Panc1 (cell line): ENCODE results near the gene FKTN. TPM values are rescaled to one million over a fixed set of nuclear protein-coding genes. Genes with fewer than 3 reads are reported as not detected.

Source experiments
- ATAC-seq: fragments of 200-7000 bp; cut with Tn5 transposase; 2 replicates; pipeline ENCODE4 v1.9.1; 2020; ENCODE audit warnings: mild to moderate bottlenecking, moderate library complexity
- BruUV-seq: library from RNA; stranded (reverse); fragments of 400-500 nt; replicated peaks from 2 replicates; lab custom pipeline; 2021; lab: Mats Ljungman, UMichigan
- CTCF ChIA-PET: fragments of 300-600 bp; sonication (Branson Sonifier 250); formaldehyde crosslinking; loops from one replicate; lab custom pipeline; 2022; ENCODE audit warnings: antibody characterized with exemption; lab: Charles Lee
- POLR2A ChIA-PET: fragments of 300-600 bp; sonication (Branson Sonifier 250); formaldehyde crosslinking; loops from one replicate; lab custom pipeline; 2022; ENCODE audit warnings: antibody characterized with exemption; lab: Charles Lee
- DNase-seq: peaks from one replicate; pipeline ENCODE4 v3.0.0-alpha.2; 2010; ENCODE audit warnings: low read depth, low spot score
- H3K27ac ChIP-seq: 2 replicates; pipeline ENCODE4 v1.5.1; 2011; ENCODE audit warnings: mild to moderate bottlenecking, low read length, inconsistent platforms
- H3K27me3 ChIP-seq: fragments of 200-500 bp; sonication (Bioruptor generic); 2 replicates; pipeline ENCODE4 v1.6.0; 2014; ENCODE audit warnings: low read length, inconsistent platforms; ENCODE audit not compliant: control insufficient read depth, insufficient read depth
- H3K36me3 ChIP-seq: fragments of 200-500 bp; sonication (Bioruptor generic); 2 replicates; pipeline ENCODE4 v1.5.1; 2014; ENCODE audit warnings: inconsistent platforms, mild to moderate bottlenecking, low read length, moderate library complexity; ENCODE audit not compliant: control insufficient read depth, insufficient read depth
- H3K4me1 ChIP-seq: 2 replicates; pipeline ENCODE4 v1.5.1; 2011; ENCODE audit warnings: inconsistent platforms, mild to moderate bottlenecking, low read length, moderate library complexity; ENCODE audit not compliant: control insufficient read depth, insufficient read depth
- H3K4me3 ChIP-seq, 2 experiments: 2 replicates each; pipeline ENCODE4 v1.5.1; 2011 to 2012; ENCODE audit warnings: low read depth in 2 of 2, low read length in 2 of 2, mild to moderate bottlenecking in 2 of 2, inconsistent platforms in 1 of 2, moderate library complexity in 1 of 2
- H3K9me3 ChIP-seq: fragments of 200-500 bp; sonication (Bioruptor generic); 2 replicates; pipeline ENCODE4 v1.5.1; 2014; ENCODE audit warnings: low read depth, mild to moderate bottlenecking, inconsistent platforms, low read length, moderate library complexity; ENCODE audit not compliant: control insufficient read depth, insufficient read depth
- POLR2AphosphoS5 ChIP-seq: IDR thresholded peaks from 2 replicates; pipeline ENCODE4 v1.6.1; 2012; ENCODE audit warnings: mild to moderate bottlenecking, low read depth, low read length, moderate library complexity
- SIN3A ChIP-seq: IDR thresholded peaks from 2 replicates; pipeline ENCODE4 v1.6.1; 2012; ENCODE audit warnings: low read depth, mild to moderate bottlenecking, low read length, moderate library complexity, borderline replicate concordance; ENCODE audit not compliant: insufficient read depth
- TCF7L2 ChIP-seq: IDR thresholded peaks from 2 replicates; pipeline ENCODE4 v1.6.1; 2011; ENCODE audit warnings: mild to moderate bottlenecking, low read depth, low read length, inconsistent platforms
- in situ Hi-C: cut with HindIII; loops from 2 replicates; pipeline ENCODE4 v1.10.0; 2016; ENCODE audit warnings: low sequenced_read_pairs, low pct_unique_long_range_greater_than_20kb
- intact Hi-C: fragments of 100-400 bp; cut with micrococcal nuclease; formaldehyde crosslinking; loops from one replicate; pipeline ENCODE4 v1.10.0; 2022; ENCODE audit not compliant: unreplicated experiment
- total RNA-seq: library from RNA; stranded (reverse); gene quantifications from one replicate; pipeline ENCODE4 v1.2.1, GENCODE V29; 2021; ENCODE audit not compliant: unreplicated experiment
- TF ChIP-seq, protein P1 (sequence below): fragments of 450-650 bp; IDR thresholded peaks from 2 replicates; pipeline ENCODE4 v1.5.1; 2017; ENCODE audit warnings: mild to moderate bottlenecking
- TF ChIP-seq, protein P2 (sequence below), 2 experiments: IDR thresholded peaks; 2 replicates each; pipeline ENCODE4 v1.6.1; 2011 to 2012; ENCODE audit warnings: low read depth in 2 of 2, control low read depth in 1 of 2, low read length in 1 of 2, mild to moderate bottlenecking in 1 of 2, moderate library complexity in 1 of 2; ENCODE audit not compliant: insufficient read depth in 1 of 2

The FKTN gene
- total RNA-seq, 1 experiment from 2014 or later = 15.2 TPM

DNA sequence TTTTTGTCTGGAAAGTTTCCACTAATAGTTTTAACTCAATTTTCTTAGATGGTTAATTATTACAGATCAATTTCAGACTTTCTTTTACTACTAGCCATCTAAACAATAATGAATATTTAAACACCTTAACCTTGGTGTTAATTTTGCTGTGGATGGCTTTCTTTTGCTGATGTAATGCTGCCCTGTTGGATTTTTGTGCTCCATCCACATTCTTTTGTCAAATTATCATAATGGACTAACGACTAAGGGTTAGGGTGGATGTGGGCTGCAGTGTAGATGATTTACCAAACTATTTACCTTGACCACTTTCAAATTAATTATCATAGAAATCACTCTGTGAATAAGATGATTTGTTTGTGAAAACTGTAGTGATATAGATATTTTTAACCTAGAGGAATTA, 120.8 kb downstream of the FKTN start:
- Histone ChIP-seq H3K27me3 (no peaks in the 10 kb centered on the region), H3K4me1 (no peaks in the 10 kb centered on the region), H3K36me3 (no peaks in the 10 kb centered on the region), H3K27ac (no peak overlapping the region), H3K4me3 (no peak overlapping the region), H3K9me3 (no peaks in the 10 kb centered on the region)
- ChIA-PET POLR2A (no interaction called here), CTCF (no interaction called here)
- no TSS peak for BruUV-seq
- in situ Hi-C loops (no loop called here), intact Hi-C loops (no loop called here)
- DNase-seq = no peak
- no peak for ATAC-seq
- TF ChIP-seq, protein P1, sequence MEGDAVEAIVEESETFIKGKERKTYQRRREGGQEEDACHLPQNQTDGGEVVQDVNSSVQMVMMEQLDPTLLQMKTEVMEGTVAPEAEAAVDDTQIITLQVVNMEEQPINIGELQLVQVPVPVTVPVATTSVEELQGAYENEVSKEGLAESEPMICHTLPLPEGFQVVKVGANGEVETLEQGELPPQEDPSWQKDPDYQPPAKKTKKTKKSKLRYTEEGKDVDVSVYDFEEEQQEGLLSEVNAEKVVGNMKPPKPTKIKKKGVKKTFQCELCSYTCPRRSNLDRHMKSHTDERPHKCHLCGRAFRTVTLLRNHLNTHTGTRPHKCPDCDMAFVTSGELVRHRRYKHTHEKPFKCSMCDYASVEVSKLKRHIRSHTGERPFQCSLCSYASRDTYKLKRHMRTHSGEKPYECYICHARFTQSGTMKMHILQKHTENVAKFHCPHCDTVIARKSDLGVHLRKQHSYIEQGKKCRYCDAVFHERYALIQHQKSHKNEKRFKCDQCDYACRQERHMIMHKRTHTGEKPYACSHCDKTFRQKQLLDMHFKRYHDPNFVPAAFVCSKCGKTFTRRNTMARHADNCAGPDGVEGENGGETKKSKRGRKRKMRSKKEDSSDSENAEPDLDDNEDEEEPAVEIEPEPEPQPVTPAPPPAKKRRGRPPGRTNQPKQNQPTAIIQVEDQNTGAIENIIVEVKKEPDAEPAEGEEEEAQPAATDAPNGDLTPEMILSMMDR = no peak
- TF ChIP-seq TCF7L2 (no peak), SIN3A (no peak), POLR2AphosphoS5 (no peak)
- TF ChIP-seq, protein P2, sequence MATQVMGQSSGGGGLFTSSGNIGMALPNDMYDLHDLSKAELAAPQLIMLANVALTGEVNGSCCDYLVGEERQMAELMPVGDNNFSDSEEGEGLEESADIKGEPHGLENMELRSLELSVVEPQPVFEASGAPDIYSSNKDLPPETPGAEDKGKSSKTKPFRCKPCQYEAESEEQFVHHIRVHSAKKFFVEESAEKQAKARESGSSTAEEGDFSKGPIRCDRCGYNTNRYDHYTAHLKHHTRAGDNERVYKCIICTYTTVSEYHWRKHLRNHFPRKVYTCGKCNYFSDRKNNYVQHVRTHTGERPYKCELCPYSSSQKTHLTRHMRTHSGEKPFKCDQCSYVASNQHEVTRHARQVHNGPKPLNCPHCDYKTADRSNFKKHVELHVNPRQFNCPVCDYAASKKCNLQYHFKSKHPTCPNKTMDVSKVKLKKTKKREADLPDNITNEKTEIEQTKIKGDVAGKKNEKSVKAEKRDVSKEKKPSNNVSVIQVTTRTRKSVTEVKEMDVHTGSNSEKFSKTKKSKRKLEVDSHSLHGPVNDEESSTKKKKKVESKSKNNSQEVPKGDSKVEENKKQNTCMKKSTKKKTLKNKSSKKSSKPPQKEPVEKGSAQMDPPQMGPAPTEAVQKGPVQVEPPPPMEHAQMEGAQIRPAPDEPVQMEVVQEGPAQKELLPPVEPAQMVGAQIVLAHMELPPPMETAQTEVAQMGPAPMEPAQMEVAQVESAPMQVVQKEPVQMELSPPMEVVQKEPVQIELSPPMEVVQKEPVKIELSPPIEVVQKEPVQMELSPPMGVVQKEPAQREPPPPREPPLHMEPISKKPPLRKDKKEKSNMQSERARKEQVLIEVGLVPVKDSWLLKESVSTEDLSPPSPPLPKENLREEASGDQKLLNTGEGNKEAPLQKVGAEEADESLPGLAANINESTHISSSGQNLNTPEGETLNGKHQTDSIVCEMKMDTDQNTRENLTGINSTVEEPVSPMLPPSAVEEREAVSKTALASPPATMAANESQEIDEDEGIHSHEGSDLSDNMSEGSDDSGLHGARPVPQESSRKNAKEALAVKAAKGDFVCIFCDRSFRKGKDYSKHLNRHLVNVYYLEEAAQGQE (IDR thresholded peaks at IDR 0.05; ENCODE audit: insufficient read depth in 1 of 2, low read depth in 2 of 2, low read length in 1 of 2) = no peak

DNA sequence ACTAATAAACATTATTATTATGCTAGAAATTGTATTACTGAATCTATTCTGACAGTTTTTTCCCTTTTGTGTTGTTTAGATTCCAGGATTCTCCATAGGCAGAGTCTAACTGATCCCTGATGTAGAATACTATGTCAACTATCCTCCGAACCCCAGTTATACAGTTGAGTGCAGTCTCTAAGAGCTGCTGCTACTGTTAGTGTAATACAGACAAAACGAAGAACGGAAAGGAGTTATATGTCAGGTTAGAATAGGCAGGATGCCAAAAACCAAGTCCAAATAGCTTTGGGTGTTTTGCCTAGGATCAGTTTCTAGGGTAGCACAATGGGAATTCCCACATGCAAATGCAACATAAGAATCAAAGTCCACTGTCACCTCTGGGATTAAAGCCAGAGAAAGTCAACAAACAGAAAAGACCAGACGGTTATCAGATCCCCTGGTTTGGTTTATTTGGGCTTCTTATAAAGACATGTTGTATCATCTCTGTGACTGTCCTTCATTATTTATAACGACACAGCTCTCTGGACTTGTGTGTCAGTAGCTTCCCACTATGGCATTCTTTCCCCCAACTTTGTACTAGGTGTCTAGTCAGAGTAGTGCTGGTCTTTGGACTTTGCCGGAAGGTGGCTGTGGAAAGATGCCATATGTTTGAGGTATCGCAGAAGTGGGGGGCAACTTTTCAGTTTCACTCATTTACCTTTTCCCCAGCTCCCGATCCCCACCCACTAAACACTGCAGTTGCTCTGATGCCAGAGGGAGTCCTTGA, 121.5 kb downstream of the FKTN start:
- TF ChIP-seq, protein P2 (IDR thresholded peaks at IDR 0.05; ENCODE audit: insufficient read depth in 1 of 2, low read depth in 2 of 2, low read length in 1 of 2) = no peak
- TF ChIP-seq TCF7L2 (no peak), POLR2AphosphoS5 (no peak), SIN3A (no peak)
- TF ChIP-seq, protein P1 = no peak
- Histone ChIP-seq H3K4me1 (no peaks in the 10 kb centered on the region), H3K9me3 (no peaks in the 10 kb centered on the region), H3K27ac (no peak overlapping the region), H3K36me3 (no peaks in the 10 kb centered on the region), H3K4me3 (no peak overlapping the region), H3K27me3 (no peaks in the 10 kb centered on the region)
- in situ Hi-C loops = no loop called here
- no peak for ATAC-seq
- CTCF ChIA-PET = no interaction called here
- no peak for DNase-seq
- intact Hi-C loops = no loop called here
- no TSS peak for BruUV-seq
- POLR2A ChIA-PET = no interaction called here
